Aorta (tissue), 4 donors: ENCODE results near the gene ENTR1. TPM values are rescaled to one million over a fixed set of nuclear protein-coding genes. Genes with fewer than 3 reads are reported as not detected.

ENCODE experiments used
- polyA plus RNA-seq, 2 donors: library from polyadenylated mRNA; stranded (reverse); fragments of 200-250 nt; gene quantifications; one replicate each; pipeline ENCODE4 v1.2.3, GENCODE V29; 2013
- total RNA-seq, 2 donors: library from RNA; stranded (reverse); fragmentation: NEBNext Ultra II Directional; extraction: Animal tissue kit (Norgen Biotek cat#: 25700); gene quantifications; one replicate each; pipeline ENCODE4 v1.2.1, GENCODE V29; 2021
- donor health status: healthy with polysubstance abuse.
- donor health status: Bipolar disorder and iron deficiency.
- donor health status: DM: no; HTN: no; CAD: no.
- donor health status: DM: yes; HTN: yes; CAD: no.

ENTR1 gene
- total and polyA plus RNA-seq, 4 donors, result 15.0 to 47.2 (median 33.0) TPM

Other genes with a start within 250 kb of the ENTR1 start
- gene LHX3, start 205.5 kb downstream of the ENTR1 start, total RNA-seq, result not detected
- not detected for gene LHX3, start 205.5 kb downstream of the ENTR1 start, polyA plus RNA-seq
- gene QSOX2, start 164.8 kb downstream of the ENTR1 start, total RNA-seq, result 1 to 10 TPM; 6.8 to 7.9 TPM
- gene QSOX2, start 164.8 kb downstream of the ENTR1 start, polyA plus RNA-seq, result 1 to 10 TPM; 1.0 to 5.7 TPM
- gene CCDC187, start 106.5 kb downstream of the ENTR1 start, total RNA-seq, result not detected
- not detected for gene CCDC187, start 106.5 kb downstream of the ENTR1 start, polyA plus RNA-seq
- 10 to 100 TPM; 22.7 to 28.9 TPM for gene GPSM1, start 83.1 kb downstream of the ENTR1 start, total RNA-seq
- 10 to 100 TPM in 1 of 2 donors, 1 to 10 TPM in 1; 6.9 to 53.7 TPM for gene GPSM1, start 83.1 kb downstream of the ENTR1 start, polyA plus RNA-seq
- 10 to 100 TPM; 15.5 to 18.1 TPM for gene DNLZ, start 46.9 kb downstream of the ENTR1 start, total RNA-seq
- 10 to 100 TPM; 12.4 to 14.4 TPM for gene DNLZ, start 46.9 kb downstream of the ENTR1 start, polyA plus RNA-seq
- gene CARD9, start 36.9 kb downstream of the ENTR1 start, total RNA-seq, result 1 to 10 TPM; 2.6 to 5.3 TPM
- gene CARD9, start 36.9 kb downstream of the ENTR1 start, polyA plus RNA-seq, result 1 to 10 TPM; 1.4 to 4.4 TPM
- gene SNAPC4, start 10.4 kb downstream of the ENTR1 start, total RNA-seq, result 1 to 10 TPM; 6.8 to 7.7 TPM
- 10 to 100 TPM in 1 of 2 donors, 1 to 10 TPM in 1; 1.6 to 13.9 TPM for gene SNAPC4, start 10.4 kb downstream of the ENTR1 start, polyA plus RNA-seq
- 10 to 100 TPM; 31.2 to 38.8 TPM for gene PMPCA, start within 50 bp of the ENTR1 start, total RNA-seq
- gene PMPCA, start within 50 bp of the ENTR1 start, polyA plus RNA-seq, result 10 to 100 TPM; 16.2 to 72.0 TPM
- gene INPP5E, start 29.2 kb upstream of the ENTR1 start, total RNA-seq, result 10 to 100 TPM in 1 of 2 donors, 1 to 10 TPM in 1; 8.6 to 14.9 TPM
- 10 to 100 TPM in 1 of 2 donors, 1 to 10 TPM in 1; 2.8 to 15.6 TPM for gene INPP5E, start 29.2 kb upstream of the ENTR1 start, polyA plus RNA-seq
- 10 to 100 TPM; 57.1 to 59.1 TPM for gene SEC16A, start 72.4 kb upstream of the ENTR1 start, total RNA-seq
- gene SEC16A, start 72.4 kb upstream of the ENTR1 start, polyA plus RNA-seq, result 10 to 100 TPM; 11.1 to 61.0 TPM
- gene NOTCH1, start 135.4 kb upstream of the ENTR1 start, total RNA-seq, result 10 to 100 TPM; 47.4 to 81.6 TPM
- gene NOTCH1, start 135.4 kb upstream of the ENTR1 start, polyA plus RNA-seq, result 1 to 10 TPM; 3.1 to 8.5 TPM